Common myeloid progenitor, CD34-positive (primary cell): ENCODE measurements around the gene TRUB2.

Experiments used
- CTCF ChIA-PET: fragments of 350-600 bp; sonication (Branson Sonifier 250); formaldehyde crosslinking; loops from one replicate; lab custom pipeline; 2021; ENCODE audit warnings: antibody characterized with exemption; lab: Charles Lee
- POLR2A ChIA-PET: fragments of 350-600 bp; sonication (Branson Sonifier 250); formaldehyde crosslinking; loops from one replicate; lab custom pipeline; 2021; ENCODE audit warnings: antibody characterized with exemption; lab: Charles Lee
- DNase-seq, 3 donors: peaks; one replicate each; pipeline versions ENCODE4 v3.0.0 to v3.0.0-alpha.2; 2013
- H3K27ac ChIP-seq, 2 experiments: 1 replicate in 1 of 2; 2 replicates in 1 of 2; pipeline ENCODE4 v1.7.0; 2013; ENCODE audit warnings: inconsistent platforms in 2 of 2, low read length in 2 of 2, mild to moderate bottlenecking in 2 of 2, low read depth in 1 of 2, moderate library complexity in 1 of 2; ENCODE audit not compliant: severe bottlenecking in 2 of 2, insufficient read depth in 1 of 2, poor library complexity in 1 of 2
- H3K27me3 ChIP-seq, 5 experiments: replicated peaks in 2 of 5; 1 replicate in 3 of 5; 2 replicates in 2 of 5; pipeline versions ENCODE4 v1.6.1 to v1.7.0; 2013; ENCODE audit warnings: low read length in 4 of 5, mild to moderate bottlenecking in 2 of 5, moderate library complexity in 2 of 5, inconsistent platforms in 1 of 5; ENCODE audit not compliant: insufficient read depth in 5 of 5, control insufficient read depth in 4 of 5
- H3K36me3 ChIP-seq, 4 experiments: 1 replicate in 2 of 4; 2 replicates in 2 of 4; pipeline versions ENCODE4 v1.6.1 to v1.7.0; 2013; ENCODE audit warnings: low read length in 3 of 4, control low read depth in 1 of 4, mild to moderate bottlenecking in 1 of 4; ENCODE audit not compliant: control insufficient read depth in 4 of 4, insufficient read depth in 4 of 4
- H3K4me1 ChIP-seq, 4 experiments: 1 replicate in 3 of 4; 2 replicates in 1 of 4; pipeline versions ENCODE4 v1.6.1 to v1.7.1; 2013; ENCODE audit warnings: low read length in 3 of 4, mild to moderate bottlenecking in 3 of 4, control low read depth in 1 of 4, inconsistent platforms in 1 of 4, moderate library complexity in 1 of 4; ENCODE audit not compliant: control insufficient read depth in 4 of 4, insufficient read depth in 4 of 4; ENCODE audit errors: control extremely low read depth in 1 of 4
- H3K4me3 ChIP-seq, 7 experiments: 1 replicate in 4 of 7; 2 replicates in 3 of 7; pipeline versions ENCODE4 v1.5.1 to v1.7.0; 2013; ENCODE audit warnings: mild to moderate bottlenecking in 7 of 7, low read length in 6 of 7, moderate library complexity in 6 of 7, inconsistent platforms in 2 of 7, low read depth in 2 of 7, control low read depth in 1 of 7; ENCODE audit not compliant: insufficient read depth in 4 of 7, control insufficient read depth in 1 of 7; ENCODE audit errors: extremely low read depth in 1 of 7
- H3K9me3 ChIP-seq, 5 experiments: 1 replicate in 4 of 5; 2 replicates in 1 of 5; pipeline versions ENCODE4 v1.6.1 to v1.7.1; 2013; ENCODE audit warnings: low read length in 4 of 5, mild to moderate bottlenecking in 2 of 5, inconsistent platforms in 1 of 5, low read depth in 1 of 5, moderate library complexity in 1 of 5; ENCODE audit not compliant: control insufficient read depth in 4 of 5, insufficient read depth in 2 of 5; ENCODE audit errors: control extremely low read depth in 1 of 5
- WGBS: methylation state at CpG from one replicate; pipeline ENCODE4 v1.1.5; 2013; ENCODE audit not compliant: insufficient coverage; 5-methylcytosine and 5-hydroxymethylcytosine counted together

The TRUB2 gene

GRCh38 chr9:128309551-128309950, 12.7 kb downstream of the TRUB2 start:
- ChIA-PET CTCF (interaction anchor here (0.5 kb wide), 1 partner anchor 22 kb away, joined by 6 read pairs; no protein-coding TSS in a partner anchor), POLR2A (no interaction called here)
- peaks cover 12 to 44% (median 35%) of the 10 kb centered on the region in 4 experiments for H3K36me3 ChIP-seq

GRCh38 chr9:128304971-128305288, 17.3 kb downstream of the TRUB2 start:
- H3K4me1 ChIP-seq, result no peaks in the 10 kb centered on the region
- no peaks in the 10 kb centered on the region for H3K9me3 ChIP-seq
- DNase-seq, result no peak
- H3K27ac ChIP-seq, result no peak overlapping the region
- H3K4me3 ChIP-seq, result no peak overlapping the region
- ChIA-PET POLR2A (interaction anchor here (0.7 kb wide), 1 partner anchor 783 kb away, joined by 3 read pairs; no protein-coding TSS in a partner anchor), CTCF (interaction anchor here (1.1 to 1.6 kb wide), 2 partner anchors 9 to 15 kb away, joined by 4 read pairs; no protein-coding TSS in a partner anchor)
- peaks cover 6 to 17% (median 13%) of the 10 kb centered on the region in 4 experiments for H3K36me3 ChIP-seq
- no peaks in the 10 kb centered on the region for H3K27me3 ChIP-seq
- WGBS, result 100% methylated on average over 3 of the region's 5 CpGs

More at GRCh38 chr9:128309551-128309950, 12.7 kb downstream of the TRUB2 start:
- H3K27me3 ChIP-seq, result no peaks in the 10 kb centered on the region
- 98% methylated on average over 12 of the region's 16 CpGs for WGBS
- H3K9me3 ChIP-seq, result no peaks in the 10 kb centered on the region
- DNase-seq, result no peak
- no peaks in the 10 kb centered on the region for H3K4me1 ChIP-seq
- H3K4me3 ChIP-seq, result no peak overlapping the region
- H3K27ac ChIP-seq, result no peak overlapping the region

- ChIA-PET CTCF (interaction anchor here (0.8 to 1.1 kb wide), 2 partner anchors 9 kb away, joined by 4 read pairs; no protein-coding TSS in a partner anchor), POLR2A (interaction anchor here (0.5 to 0.7 kb wide), 2 partner anchors 47 to 784 kb away, joined by 3 to 4 read pairs; no protein-coding TSS in a partner anchor)
- WGBS, result 97% methylated on average over 4 of the region's 9 CpGs
- Histone ChIP-seq H3K36me3 (peaks cover 5 to 11% (median 7%) of the 10 kb centered on the region in 4 experiments), H3K9me3 (no peaks in the 10 kb centered on the region), H3K27ac (no peak overlapping the region), H3K27me3 (no peaks in the 10 kb centered on the region), H3K4me1 (no peaks in the 10 kb centered on the region), H3K4me3 (no peak overlapping the region)
- no peak for DNase-seq
Measured at GRCh38 chr9:128304136-128304970, 17.9 kb downstream of the TRUB2 start.

GRCh38 chr9:128298535-128299482, 23.4 kb downstream of the TRUB2 start:
- no peak for DNase-seq
- CTCF ChIA-PET, result interaction anchor here (0.9 to 1.9 kb wide), 5 partner anchors 12 to 140 kb away, joined by 3 to 5 read pairs (median 4); no protein-coding TSS in a partner anchor
- H3K27me3 ChIP-seq, result no peaks in the 10 kb centered on the region
- no peak overlapping the region for H3K4me3 ChIP-seq
- H3K36me3 ChIP-seq, result no peaks in the 10 kb centered on the region
- 96% methylated on average over 11 of the region's 20 CpGs for WGBS
- H3K4me1 ChIP-seq, result peaks cover 0 to 6% (median 0%) of the 10 kb centered on the region in 4 experiments
- H3K27ac ChIP-seq, result no peak overlapping the region
- no peaks in the 10 kb centered on the region for H3K9me3 ChIP-seq
- POLR2A ChIA-PET, result no interaction called here

- H3K36me3 ChIP-seq, result no peaks in the 10 kb centered on the region
- DNase-seq, result no peak
- no peaks in the 10 kb centered on the region for H3K27me3 ChIP-seq
- CTCF ChIA-PET, result interaction anchor here (0.8 to 1.7 kb wide), 4 partner anchors 11 to 124 kb away, joined by 3 to 5 read pairs (median 4); partner anchors contain the start of gene CERCAM
- no peaks in the 10 kb centered on the region for H3K9me3 ChIP-seq
- whole genome bisulfite sequencing, result 100% methylated on average over 2 of the region's 2 CpGs
- no peak overlapping the region for H3K27ac ChIP-seq
- H3K4me1 ChIP-seq, result peaks cover 0 to 6% (median 0%) of the 10 kb centered on the region in 4 experiments
- no peak overlapping the region for H3K4me3 ChIP-seq
- POLR2A ChIA-PET, result no interaction called here
Measured at GRCh38 chr9:128297221-128297773, 24.9 kb downstream of the TRUB2 start.

GRCh38 chr9:128296340-128297220, 25.7 kb downstream of the TRUB2 start:
- peak in 1 of 3 donors; percentile 22 for DNase-seq
- H3K4me3 ChIP-seq, result no peak overlapping the region
- H3K27me3 ChIP-seq, result no peaks in the 10 kb centered on the region
- H3K9me3 ChIP-seq, result no peaks in the 10 kb centered on the region
- peaks cover 0 to 6% (median 0%) of the 10 kb centered on the region in 4 experiments for H3K4me1 ChIP-seq
- no peak overlapping the region for H3K27ac ChIP-seq
- POLR2A ChIA-PET, result no interaction called here
- H3K36me3 ChIP-seq, result no peaks in the 10 kb centered on the region
- 94% methylated on average over 14 of the region's 16 CpGs for WGBS
- CTCF ChIA-PET, result interaction anchor here (0.8 to 1.9 kb wide), 8 partner anchors 8 to 125 kb away, joined by 3 to 7 read pairs (median 4); partner anchors contain the start of gene CERCAM
